ENCODE measurements around the gene C10orf95. TPM values are rescaled to one million over a fixed set of nuclear protein-coding genes. Genes with fewer than 3 reads are reported as not detected.
A peak's percentile ranks its signal among the peaks of the same experiment; 100 is the strongest.

The C10orf95 gene
- total RNA-seq, 3 donors from 2014 or later (not counting 1 experiment from before 2014, with no cell fraction given), result 0.25 to 0.41 (median 0.35) TPM

DNA sequence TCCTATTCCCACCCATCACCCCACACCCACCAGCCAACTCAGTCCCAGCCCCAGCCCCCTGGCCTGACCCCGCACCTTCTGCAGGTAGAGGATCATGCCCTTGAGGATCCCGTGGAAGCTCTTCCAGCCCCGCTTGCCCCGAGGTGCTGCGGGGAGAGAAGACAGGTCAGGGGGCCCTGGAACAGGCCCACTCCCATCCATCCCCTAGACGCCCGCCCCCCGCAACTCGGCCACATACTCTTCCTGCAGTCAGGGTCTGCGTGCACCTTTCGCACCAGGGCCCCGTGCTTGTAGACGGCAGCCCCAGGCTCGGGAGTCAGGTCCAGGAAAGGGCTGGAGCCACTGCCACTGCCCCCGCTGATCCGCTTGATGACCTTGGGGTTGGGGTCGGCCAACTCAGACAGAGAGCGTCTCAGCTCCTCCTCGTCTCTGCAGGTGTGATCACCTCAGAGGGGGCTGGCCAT is 46.2 kb downstream of the C10orf95 start:
- Mint-ChIP-seq H3K9me3 (no peaks in the 10 kb centered on the region), H3K36me3 (no peaks in the 10 kb centered on the region), H3K4me3 (no peak overlapping the region), H3K27ac (peak overlapping the region; percentile 35 to 69), H3K27me3 (ENCODE audit: low read depth in 2 of 2) (peaks cover 19 to 20% of the 10 kb centered on the region in 2 donors), H3K4me1 (peaks cover 9 to 15% of the 10 kb centered on the region in 2 donors)
- Histone ChIP-seq H3K27me3 (ENCODE audit: control insufficient read depth, insufficient read depth, low read length) (peaks cover 15% of the 10 kb centered on the region), H3K4me1 (ENCODE audit: control insufficient read depth, insufficient read depth, low read length) (peaks cover 16% of the 10 kb centered on the region), H3K36me3 (ENCODE audit: control insufficient read depth, insufficient read depth, low read length) (peaks cover 20% of the 10 kb centered on the region), H3K4me3 (ENCODE audit: low read length) (no peak overlapping the region), H3K27ac (ENCODE audit: low read length) (no peak overlapping the region), H3K9me3 (ENCODE audit: control insufficient read depth, insufficient read depth, low read length) (no peaks in the 10 kb centered on the region)
- ATAC-seq, result no peak
- intact Hi-C loops (cut with micrococcal nuclease), result no loop called here
- 93% methylated on average over 19 of the region's 19 CpGs for WGBS (ENCODE audit: insufficient coverage)
- DNase-seq, result peak in 1 of 2 donors; percentile 44
- TF ChIP-seq, protein P1, sequence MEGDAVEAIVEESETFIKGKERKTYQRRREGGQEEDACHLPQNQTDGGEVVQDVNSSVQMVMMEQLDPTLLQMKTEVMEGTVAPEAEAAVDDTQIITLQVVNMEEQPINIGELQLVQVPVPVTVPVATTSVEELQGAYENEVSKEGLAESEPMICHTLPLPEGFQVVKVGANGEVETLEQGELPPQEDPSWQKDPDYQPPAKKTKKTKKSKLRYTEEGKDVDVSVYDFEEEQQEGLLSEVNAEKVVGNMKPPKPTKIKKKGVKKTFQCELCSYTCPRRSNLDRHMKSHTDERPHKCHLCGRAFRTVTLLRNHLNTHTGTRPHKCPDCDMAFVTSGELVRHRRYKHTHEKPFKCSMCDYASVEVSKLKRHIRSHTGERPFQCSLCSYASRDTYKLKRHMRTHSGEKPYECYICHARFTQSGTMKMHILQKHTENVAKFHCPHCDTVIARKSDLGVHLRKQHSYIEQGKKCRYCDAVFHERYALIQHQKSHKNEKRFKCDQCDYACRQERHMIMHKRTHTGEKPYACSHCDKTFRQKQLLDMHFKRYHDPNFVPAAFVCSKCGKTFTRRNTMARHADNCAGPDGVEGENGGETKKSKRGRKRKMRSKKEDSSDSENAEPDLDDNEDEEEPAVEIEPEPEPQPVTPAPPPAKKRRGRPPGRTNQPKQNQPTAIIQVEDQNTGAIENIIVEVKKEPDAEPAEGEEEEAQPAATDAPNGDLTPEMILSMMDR (IDR thresholded peaks at IDR 0.05), result no peak

DNA sequence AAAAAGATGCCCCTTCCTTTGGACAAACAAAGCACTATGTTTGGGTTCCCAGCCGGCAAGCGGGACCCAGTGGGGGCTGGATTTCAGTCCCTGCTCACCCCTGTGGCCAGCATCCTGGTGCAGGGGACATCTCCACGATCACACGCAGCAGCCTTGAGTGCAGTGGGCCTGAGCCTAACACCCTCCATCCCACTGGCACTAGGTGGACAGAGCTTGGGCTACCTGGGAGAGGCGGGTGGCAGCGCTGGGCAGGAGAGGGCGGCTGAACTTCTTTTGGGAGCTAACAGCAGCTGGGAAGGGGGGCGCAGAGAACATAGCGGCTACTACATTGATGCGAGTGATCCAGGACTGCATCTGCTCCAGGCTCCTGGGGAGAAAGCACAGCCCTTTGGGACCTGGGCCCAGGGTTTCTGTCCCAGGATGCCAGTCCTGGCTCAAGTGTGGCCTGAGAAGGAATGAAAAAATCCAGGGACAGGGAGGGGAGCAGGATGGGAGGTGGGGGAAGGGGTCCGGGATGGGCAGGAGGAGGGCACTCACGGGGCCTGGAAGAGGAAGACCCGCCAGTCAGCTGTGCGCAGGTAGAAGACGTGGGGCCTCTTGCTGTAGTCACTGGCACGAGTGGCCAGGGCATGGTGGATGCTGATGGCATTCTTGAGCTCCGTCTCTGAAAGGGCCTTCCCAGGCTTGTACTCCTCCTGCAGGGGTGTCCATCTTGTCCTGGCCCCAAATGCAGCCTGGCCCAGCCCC is 46.8 kb downstream of the C10orf95 start:
- Mint-ChIP-seq H3K9me3 (no peaks in the 10 kb centered on the region), H3K36me3 (no peaks in the 10 kb centered on the region), H3K27me3 (ENCODE audit: low read depth in 2 of 2) (peaks cover 13 to 14% of the 10 kb centered on the region in 2 donors), H3K4me3 (no peak overlapping the region), H3K27ac (peak overlapping the region in 1 of 2 donors; percentile 69), H3K4me1 (peaks cover 2 to 14% of the 10 kb centered on the region in 2 donors)
- Histone ChIP-seq H3K36me3 (ENCODE audit: control insufficient read depth, insufficient read depth, low read length) (peaks cover 22% of the 10 kb centered on the region), H3K4me1 (ENCODE audit: control insufficient read depth, insufficient read depth, low read length) (peaks cover 17% of the 10 kb centered on the region), H3K27ac (ENCODE audit: low read length) (no peak overlapping the region), H3K4me3 (ENCODE audit: low read length) (no peak overlapping the region), H3K9me3 (ENCODE audit: control insufficient read depth, insufficient read depth, low read length) (no peaks in the 10 kb centered on the region), H3K27me3 (ENCODE audit: control insufficient read depth, insufficient read depth, low read length) (peaks cover 9% of the 10 kb centered on the region)
- intact Hi-C loops (cut with micrococcal nuclease), result no loop called here
- DNase-seq, result peak in 1 of 2 donors; percentile 29
- 96% methylated on average over 17 of the region's 17 CpGs for WGBS (ENCODE audit: insufficient coverage)
- ATAC-seq, result no peak
- TF ChIP-seq, protein P1 (IDR thresholded peaks at IDR 0.05), result no peak

DNA sequence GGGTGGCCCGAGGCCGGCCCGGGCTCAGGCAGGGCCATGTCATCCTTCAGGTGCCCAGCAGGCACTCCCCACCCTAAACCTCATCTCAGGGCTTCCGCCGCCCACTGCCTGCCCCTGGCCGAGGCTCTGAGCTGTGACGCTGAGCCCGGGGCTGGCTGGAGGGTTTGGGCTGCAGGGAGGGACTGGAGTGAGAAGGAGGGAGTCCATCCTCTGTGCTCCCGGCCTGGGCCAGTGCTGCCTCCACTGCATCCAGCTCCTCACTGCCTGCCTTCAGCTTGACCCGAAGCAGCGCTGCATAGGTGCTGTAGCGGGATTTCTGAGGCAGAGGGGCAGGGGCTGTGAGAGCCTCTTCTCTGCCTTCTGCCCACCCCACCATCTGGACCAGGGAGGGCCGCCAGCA is 48.2 kb downstream of the C10orf95 start:
- Histone ChIP-seq H3K4me3 (ENCODE audit: low read length) (no peak overlapping the region), H3K27ac (ENCODE audit: low read length) (no peak overlapping the region), H3K27me3 (ENCODE audit: control insufficient read depth, insufficient read depth, low read length) (peaks cover 5% of the 10 kb centered on the region), H3K9me3 (ENCODE audit: control insufficient read depth, insufficient read depth, low read length) (no peaks in the 10 kb centered on the region), H3K4me1 (ENCODE audit: control insufficient read depth, insufficient read depth, low read length) (peaks cover 20% of the 10 kb centered on the region), H3K36me3 (ENCODE audit: control insufficient read depth, insufficient read depth, low read length) (peaks cover 27% of the 10 kb centered on the region)
- intact Hi-C loops (cut with micrococcal nuclease), result no loop called here
- Mint-ChIP-seq H3K4me1 (peaks cover 5 to 15% of the 10 kb centered on the region in 2 donors), H3K27me3 (ENCODE audit: low read depth in 2 of 2) (peaks cover 5 to 6% of the 10 kb centered on the region in 2 donors), H3K27ac (peak overlapping the region in 1 of 2 donors; percentile 69), H3K4me3 (no peak overlapping the region), H3K9me3 (no peaks in the 10 kb centered on the region), H3K36me3 (no peaks in the 10 kb centered on the region)
- DNase-seq, result peak in 1 of 2 donors; percentile 34
- TF ChIP-seq, protein P1 (IDR thresholded peaks at IDR 0.05), result no peak
- WGBS (ENCODE audit: insufficient coverage), result 92% methylated on average over 12 of the region's 13 CpGs
- no peak for ATAC-seq
